Liver (tissue), 3 donors: ENCODE results near the gene DAB1.

Source experiments
- CTCF ChIP-seq: fragments of 150-350 bp; IDR thresholded peaks from 2 replicates; pipeline ENCODE4 v1.5.1; 2017; ENCODE audit warnings: improper control_type of control experiment, low read depth, low read length; ENCODE audit not compliant: missing input control
- EGR1 ChIP-seq, 2 donors: IDR thresholded peaks; 2 replicates each; pipeline ENCODE4 v1.6.1; 2016 to 2018; ENCODE audit warnings: antibody characterized with exemption in 2 of 2, low read depth in 2 of 2
- FOXA1 ChIP-seq: IDR thresholded peaks from 2 replicates; pipeline ENCODE4 v1.6.1; 2016; ENCODE audit warnings: antibody characterized with exemption
- NR2F2 ChIP-seq: IDR thresholded peaks from 2 replicates; pipeline ENCODE4 v1.6.1; 2016; ENCODE audit warnings: antibody characterized with exemption
- RAD21 ChIP-seq, 2 donors: IDR thresholded peaks; 2 replicates each; pipeline ENCODE4 v1.6.1; 2016; ENCODE audit warnings: antibody characterized with exemption in 2 of 2, mild to moderate bottlenecking in 2 of 2
- REST ChIP-seq: IDR thresholded peaks from 2 replicates; pipeline ENCODE4 v1.6.1; 2016; ENCODE audit warnings: antibody characterized with exemption, mild to moderate bottlenecking
- SP1 ChIP-seq: IDR thresholded peaks from 2 replicates; pipeline ENCODE4 v1.6.1; 2018; ENCODE audit warnings: antibody characterized with exemption, mild to moderate bottlenecking
- TAF1 ChIP-seq: conservative IDR thresholded peaks from 2 replicates; pipeline ENCODE4 v1.6.1; 2016; ENCODE audit warnings: antibody characterized with exemption, mild to moderate bottlenecking
- YY1 ChIP-seq: IDR thresholded peaks from 2 replicates; pipeline ENCODE4 v1.6.1; 2016; ENCODE audit warnings: antibody characterized with exemption, mild to moderate bottlenecking
- ZBTB33 ChIP-seq: IDR thresholded peaks from 2 replicates; pipeline ENCODE4 v1.6.1; 2016; ENCODE audit warnings: antibody characterized with exemption
- TF ChIP-seq, protein P1 (sequence below): IDR thresholded peaks from 2 replicates; pipeline ENCODE4 v1.6.1; 2016; ENCODE audit warnings: antibody characterized with exemption
- donor health status: healthy.
- donor health status: healthy.

GRCh38 chr1:57420981-57421785, 2.7 kb downstream of the DAB1 start:
- TF ChIP-seq CTCF (no peak), SP1 (no peak), ZBTB33 (no peak), REST (no peak), FOXA1 (no peak), YY1 (no peak), TAF1 (no peak), EGR1 (IDR thresholded peaks at IDR 0.05; ENCODE audit: low read depth in 2 of 2) (no peak), NR2F2 (no peak), RAD21 (IDR thresholded peaks at IDR 0.05) (no peak)
- TF ChIP-seq, protein P1, sequence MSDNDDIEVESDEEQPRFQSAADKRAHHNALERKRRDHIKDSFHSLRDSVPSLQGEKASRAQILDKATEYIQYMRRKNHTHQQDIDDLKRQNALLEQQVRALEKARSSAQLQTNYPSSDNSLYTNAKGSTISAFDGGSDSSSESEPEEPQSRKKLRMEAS, result no peak
